Epithelial cell of proximal tubule (primary cell): Measurements from ENCODE around the gene NR2F1. TPM values are rescaled to one million over a fixed set of nuclear protein-coding genes. Genes with fewer than 3 reads are reported as not detected.
A peak's percentile ranks its signal among the peaks of the same experiment; 100 is the strongest.

Source experiments
- DNase-seq: peaks from one replicate; pipeline ENCODE4 v3.0.0-alpha.2; 2011; ENCODE audit warnings: low read depth
- H3K4me3 ChIP-seq: 2 replicates; pipeline ENCODE4 v1.5.1; 2011; ENCODE audit warnings: low read depth, mild to moderate bottlenecking, low read length
- CTCF ChIP-seq: conservative IDR thresholded peaks from 2 replicates; pipeline ENCODE4 v1.5.1; 2012; ENCODE audit warnings: low read depth, mild to moderate bottlenecking, low read length
- total RNA-seq: library from RNA; depleted of rRNA; stranded (reverse); fragments of >200 nt; gene quantifications from 2 replicates; pipeline ENCODE4 v1.2.3, GENCODE V29; 2015

NR2F1 gene
- total RNA-seq, 1 donor from 2014 or later: 14.8 TPM

GRCh38 chr5:93570294-93571113 is 12.5 kb upstream of the NR2F1 start:
- TF ChIP-seq CTCF: no peak
- no peak overlapping the region for H3K4me3 ChIP-seq
- DNase-seq: no peak

GRCh38 chr5:93571114-93571949 is 11.7 kb upstream of the NR2F1 start:
- TF ChIP-seq CTCF: no peak
- no peak for DNase-seq
- peak overlapping the region; percentile 52 for H3K4me3 ChIP-seq

GRCh38 chr5:93572101-93572607 is 10.9 kb upstream of the NR2F1 start:
- DNase-seq: no peak
- peak overlapping the region; percentile 52 for H3K4me3 ChIP-seq
- TF ChIP-seq CTCF: no peak

- no peak for TF ChIP-seq CTCF
- DNase-seq: no peak
- H3K4me3 ChIP-seq: peak overlapping the region; percentile 52
Observed at GRCh38 chr5:93572608-93573353, 10.2 kb upstream of the NR2F1 start.

GRCh38 chr5:93573354-93574351 is 9.4 kb upstream of the NR2F1 start:
- no peak for TF ChIP-seq CTCF
- DNase-seq: no peak
- peak overlapping the region; percentile 52 for H3K4me3 ChIP-seq
